Right renal cortex interstitium (tissue), 3 donors: ENCODE measurements around the gene CNOT4. TPM values are rescaled to one million over a fixed set of nuclear protein-coding genes. Genes with fewer than 3 reads are reported as not detected.
"Not testable (repeated sequence)": the region's sequence is repeated elsewhere in the genome, so short reads cannot be mapped to it uniquely, and the experiment has no call there.

Source experiments
- DNase-seq, 3 donors: peaks; one replicate each; pipeline ENCODE4 v3.0.0-alpha.2; 2013; ENCODE audit warnings: low read depth in 3 of 3, low spot score in 2 of 3
- polyA plus RNA-seq, 3 donors: library from polyadenylated mRNA; unstranded; fragments of 120-200 nt; gene quantifications; one replicate each; pipeline ENCODE4 v1.2.1, GENCODE V29; 2013; ENCODE audit not compliant: insufficient read length in 3 of 3

CNOT4 gene
- polyA plus RNA-seq, 3 donors = 30.0 to 34.9 (median 33.9) TPM

DNA sequence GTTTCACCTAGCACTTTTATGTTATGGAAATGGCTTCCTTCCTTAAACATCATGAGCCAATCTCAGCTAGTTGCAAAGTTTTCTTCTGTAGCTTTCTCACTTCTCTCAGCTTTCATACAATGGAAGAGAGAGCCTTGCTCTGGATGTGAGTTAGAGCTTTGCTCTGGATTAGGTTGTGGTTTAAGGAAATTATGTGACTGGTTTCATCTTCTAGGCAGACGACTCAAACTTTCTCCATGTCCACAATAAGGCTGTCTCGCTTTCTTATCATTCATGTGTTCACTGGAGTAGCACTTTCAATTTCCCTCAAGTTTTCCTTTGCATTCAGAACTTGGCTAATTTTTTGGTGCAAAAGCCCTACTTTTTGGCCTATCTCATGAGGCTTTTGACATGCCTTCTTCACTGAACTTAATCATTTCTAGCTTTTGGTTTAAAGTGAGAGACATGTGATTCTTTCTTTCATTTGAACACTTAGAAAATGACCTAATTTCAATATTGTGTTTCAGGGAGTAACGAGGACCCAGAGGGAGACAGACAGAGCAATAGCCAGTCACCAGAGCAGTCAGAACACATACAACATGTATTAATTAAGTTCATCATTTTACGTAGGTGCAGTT, 49.8 kb downstream of the CNOT4 start:
- DNase-seq = no peak

DNA sequence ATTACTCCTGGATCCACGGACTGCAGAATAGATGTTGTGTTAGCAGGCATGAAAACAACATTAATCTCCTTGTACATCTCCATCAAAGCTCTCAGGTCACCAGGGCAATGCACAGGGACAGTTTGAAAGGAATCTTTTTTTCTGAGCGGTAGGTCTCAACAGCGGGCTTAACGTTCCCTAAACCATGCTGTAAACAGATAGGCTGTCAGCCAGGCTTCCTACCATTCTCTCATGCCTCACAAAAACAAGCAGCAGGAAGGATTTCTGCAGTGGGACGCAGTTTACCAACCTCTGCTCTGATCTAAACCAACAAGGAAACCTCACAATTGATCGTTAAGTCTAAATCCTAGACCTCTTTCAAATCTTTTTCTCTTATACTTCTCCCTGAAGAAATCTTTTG, 50.8 kb downstream of the CNOT4 start:
- no peak for DNase-seq

GRCh38 chr7:135454060-135454459, 55.8 kb downstream of the CNOT4 start:
- no peak for DNase-seq

GRCh38 chr7:135449436-135449835, 60.5 kb downstream of the CNOT4 start:
- DNase-seq = no peak

- no peak for DNase-seq
These were observed 61.1 kb downstream of the CNOT4 start for GRCh38 chr7:135448753-135449152.

DNA sequence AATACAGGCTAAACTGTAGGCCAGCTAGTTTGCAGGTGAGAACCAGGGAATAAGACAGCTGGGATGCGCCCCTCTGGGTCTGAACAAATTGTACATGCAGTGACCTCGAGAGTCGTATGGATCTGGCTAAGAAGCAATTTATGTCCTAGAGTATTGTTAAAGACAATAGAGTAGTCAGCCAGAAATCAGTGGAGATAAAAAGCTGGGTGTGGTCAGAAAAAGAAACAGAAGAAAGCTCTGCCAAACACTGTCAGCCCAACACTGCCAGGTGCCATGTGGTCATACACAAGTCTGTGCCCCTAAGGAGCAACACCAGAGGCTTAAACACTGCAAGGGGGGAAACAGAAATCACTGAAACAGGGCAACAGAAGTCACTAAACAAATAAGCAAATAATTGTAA, 62.2 kb downstream of the CNOT4 start:
- no peak for DNase-seq

- DNase-seq = no peak
These were observed 64.2 kb downstream of the CNOT4 start for GRCh38 chr7:135445690-135446089.

DNA sequence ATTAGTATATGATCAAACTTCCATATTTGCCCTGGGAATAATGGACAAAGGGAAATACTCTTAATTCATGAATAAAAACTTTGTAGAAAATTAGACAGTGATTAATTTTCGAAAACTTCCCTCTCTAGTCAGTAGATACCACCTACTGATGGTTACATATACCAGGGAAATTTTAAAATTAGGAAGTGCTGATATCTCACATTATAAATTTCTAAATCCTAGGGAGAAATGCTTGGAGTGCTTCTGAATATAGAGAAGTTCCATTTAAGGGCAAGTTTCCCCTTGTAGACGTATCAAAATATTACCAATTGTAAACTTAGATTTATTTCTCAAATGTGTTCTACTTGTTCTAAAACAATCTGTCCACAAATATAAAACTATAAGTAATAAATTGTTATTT, 64.6 kb downstream of the CNOT4 start:
- DNase-seq = not testable (repeated sequence)

DNA sequence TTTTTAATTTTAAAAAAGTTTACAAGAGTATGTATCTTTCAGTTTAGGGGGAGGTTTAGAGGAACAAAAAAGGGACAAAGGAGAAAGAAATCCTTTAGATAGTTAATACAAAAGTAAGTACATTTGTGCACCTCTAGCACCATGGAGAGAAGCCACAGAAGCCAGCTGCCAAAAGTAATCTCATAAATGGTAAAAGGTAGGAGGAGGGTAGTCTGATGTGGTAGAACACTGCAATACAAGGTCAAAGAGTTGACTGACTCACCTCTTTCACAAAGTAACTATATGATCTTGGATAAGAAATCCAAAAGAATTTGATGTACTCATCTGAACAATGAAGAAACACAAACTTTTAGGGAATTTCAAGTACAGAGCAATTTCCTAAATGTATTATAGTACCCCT, 68.1 kb downstream of the CNOT4 start:
- no peak for DNase-seq

GRCh38 chr7:135434047-135434446, 75.9 kb downstream of the CNOT4 start:
- DNase-seq = no peak

DNA sequence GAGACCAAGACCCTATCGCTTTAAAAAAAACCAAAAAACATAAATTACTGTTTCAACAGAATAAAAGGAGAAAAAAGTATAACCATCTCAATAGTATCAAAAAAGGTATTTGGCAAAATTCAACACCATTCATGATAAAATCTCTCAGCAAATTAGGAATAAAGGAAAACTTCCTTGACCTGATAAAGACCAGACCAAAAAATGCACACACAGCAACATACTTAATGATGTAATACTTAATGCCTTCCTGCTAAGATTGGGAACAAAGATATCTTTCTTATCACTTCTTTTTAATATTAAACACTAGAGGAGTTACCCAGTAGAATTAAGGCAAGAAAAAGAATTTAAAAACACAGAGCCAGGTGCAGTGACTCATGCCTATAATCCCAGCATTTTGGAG, 79.3 kb downstream of the CNOT4 start:
- no peak for DNase-seq

- DNase-seq = no peak
These were observed 81.0 kb downstream of the CNOT4 start for GRCh38 chr7:135428879-135429278.

DNA sequence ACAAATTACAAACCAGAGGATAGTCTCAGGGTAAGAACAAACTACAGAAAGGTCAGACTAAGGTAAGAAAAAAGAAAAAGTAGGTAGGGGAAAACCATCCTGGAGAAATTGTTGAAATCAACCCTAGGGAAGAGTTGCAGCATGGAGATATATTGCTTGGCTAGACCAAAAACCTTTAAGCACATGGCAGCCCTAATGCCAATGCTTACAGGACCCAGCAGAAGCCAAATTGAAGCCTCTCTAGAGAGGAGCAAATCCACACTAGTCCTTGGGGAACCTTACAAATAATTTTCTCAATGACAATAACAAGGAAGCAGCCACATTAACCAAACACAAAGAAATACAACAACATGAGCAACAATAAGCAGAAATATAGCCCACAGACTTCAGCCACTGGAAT, 81.9 kb downstream of the CNOT4 start:
- DNase-seq = no peak

- no peak for DNase-seq
These were observed 82.7 kb downstream of the CNOT4 start for GRCh38 chr7:135427166-135427565.

- DNase-seq = no peak
These were observed 84.9 kb downstream of the CNOT4 start for GRCh38 chr7:135425036-135425435.

DNA sequence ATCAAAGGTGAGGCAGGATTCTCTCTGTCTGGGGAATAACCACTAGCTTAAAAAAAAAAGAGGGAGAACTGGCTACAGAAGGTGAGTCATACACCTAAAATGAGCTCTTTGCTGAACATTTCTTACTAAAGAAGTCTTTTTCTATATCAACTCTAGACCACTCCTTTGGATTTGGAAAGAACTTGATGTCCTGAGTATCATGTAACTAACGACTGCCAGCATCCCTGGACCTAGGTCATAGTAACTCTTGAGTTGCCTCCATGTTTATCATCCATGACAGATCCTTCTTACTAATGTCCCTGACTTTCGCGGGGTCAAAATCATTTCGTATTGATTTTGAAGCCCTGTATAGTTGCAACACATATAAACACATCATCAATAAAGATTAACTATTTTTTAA, 89.1 kb downstream of the CNOT4 start:
- DNase-seq = no peak

GRCh38 chr7:135416431-135416830, 93.5 kb downstream of the CNOT4 start:
- DNase-seq = no peak

DNA sequence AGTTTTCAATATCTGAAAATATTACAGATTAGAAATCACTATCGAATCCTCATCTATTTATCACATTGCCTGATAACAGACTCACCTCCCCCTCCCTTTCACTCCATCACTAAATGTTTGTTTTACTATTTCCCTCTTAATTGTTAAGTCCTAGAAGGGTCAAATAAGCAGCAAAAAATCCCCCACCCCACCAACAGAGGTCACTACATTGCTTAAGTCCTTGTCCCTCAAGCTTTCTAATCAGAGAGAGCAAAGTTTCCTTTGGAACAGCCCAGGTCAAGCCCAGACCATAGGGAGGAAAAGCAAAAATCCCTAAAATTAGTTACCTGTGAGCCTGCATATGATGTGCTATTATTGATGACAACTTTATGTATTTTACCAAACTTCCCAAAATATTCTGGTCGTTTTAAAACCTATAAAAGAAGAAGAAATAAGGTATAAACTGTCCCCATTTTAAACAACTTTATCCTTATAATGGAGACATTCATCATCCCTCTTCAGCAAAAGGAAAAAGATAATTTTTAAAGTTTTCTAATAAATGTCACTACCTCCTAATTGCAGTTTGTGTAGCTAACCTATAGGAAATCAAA, 95.0 kb downstream of the CNOT4 start:
- DNase-seq = no peak

DNA sequence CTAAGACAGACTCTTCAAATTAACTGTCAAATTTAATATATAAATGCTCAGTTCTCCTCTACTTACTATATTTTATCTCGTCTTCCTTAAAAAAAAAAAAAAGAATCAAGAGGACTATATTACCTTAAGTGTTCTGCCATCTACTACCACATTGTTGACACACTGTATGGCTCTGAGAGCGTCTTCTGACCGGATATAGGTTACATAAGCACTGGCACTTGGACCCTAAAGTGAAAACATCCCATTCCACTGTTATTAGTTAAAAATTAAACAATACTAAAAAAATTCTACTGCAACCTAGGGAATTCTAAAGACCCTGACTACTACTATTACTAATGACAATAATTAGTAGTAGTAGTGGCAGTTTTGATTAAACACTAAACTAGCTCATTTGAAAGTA, 95.7 kb downstream of the CNOT4 start:
- no peak for DNase-seq

- no peak for DNase-seq
These were observed 98.8 kb downstream of the CNOT4 start for GRCh38 chr7:135411098-135411497.

GRCh38 chr7:135410543-135410942, 99.4 kb downstream of the CNOT4 start:
- DNase-seq = no peak

DNA sequence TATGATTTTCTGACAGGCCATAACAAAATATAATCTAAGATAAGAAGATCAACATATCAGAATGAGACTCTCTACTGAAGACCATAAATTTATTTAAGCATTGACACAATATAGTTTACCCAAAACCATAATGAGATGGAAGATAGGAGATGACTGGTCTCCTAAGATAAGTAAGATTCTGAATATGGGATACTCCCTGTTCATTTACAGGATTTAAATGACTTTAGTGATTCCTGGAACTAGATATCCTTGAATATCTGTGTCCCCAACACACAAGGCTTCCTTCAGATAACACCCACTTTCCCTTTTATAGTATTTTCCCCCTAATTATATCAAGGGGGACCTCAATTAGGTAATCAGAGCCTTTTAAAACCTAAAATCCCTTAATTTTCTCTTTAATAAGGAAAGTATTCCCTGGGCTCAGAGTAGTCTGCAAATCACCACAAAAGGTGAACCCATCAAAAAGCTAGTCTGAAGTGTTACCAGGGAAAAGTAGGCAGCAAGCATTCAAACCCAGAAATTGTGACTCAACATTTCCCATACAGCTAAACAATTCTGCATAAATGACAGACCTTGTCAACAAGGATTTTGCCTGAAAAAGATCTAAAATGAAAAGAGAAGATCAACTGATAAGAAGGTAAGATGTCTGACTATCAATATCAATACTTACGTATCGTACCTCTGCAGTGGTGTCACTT, 99.9 kb downstream of the CNOT4 start:
- DNase-seq = no peak
